HG03342 (cell line): Measurements from ENCODE around the gene ACOXL.
"Not testable (repeated sequence)": the region's sequence is repeated elsewhere in the genome, so short reads cannot be mapped to it uniquely, and the experiment has no call there.

Experiments used
- ATAC-seq: cut with Tn5 transposase; IDR thresholded peaks from one replicate; pipeline ENCODE4 v1.9.1; 2021; ENCODE audit warnings: mild to moderate bottlenecking, moderate library complexity; ENCODE audit not compliant: unreplicated experiment

The ACOXL gene

GRCh38 chr2:111031546-111032478 is 299.4 kb downstream of the ACOXL start:
- ATAC-seq, result no peak

GRCh38 chr2:111032721-111033429 is 300.5 kb downstream of the ACOXL start:
- no peak for ATAC-seq

GRCh38 chr2:111034146-111034545 is 301.8 kb downstream of the ACOXL start:
- no peak for ATAC-seq

GRCh38 chr2:111034606-111035005 is 302.2 kb downstream of the ACOXL start:
- no peak for ATAC-seq

- ATAC-seq, result no peak
Observed at GRCh38 chr2:111035830-111036441, 303.6 kb downstream of the ACOXL start.

- no peak for ATAC-seq
Observed at GRCh38 chr2:111037128-111037527, 304.8 kb downstream of the ACOXL start.

GRCh38 chr2:111039628-111040383 is 307.4 kb downstream of the ACOXL start:
- no peak for ATAC-seq

- no peak for ATAC-seq
Observed at GRCh38 chr2:111041398-111042202, 309.2 kb downstream of the ACOXL start.

GRCh38 chr2:111042261-111042660 is 309.9 kb downstream of the ACOXL start:
- ATAC-seq, result no peak

GRCh38 chr2:111042772-111043771 is 310.7 kb downstream of the ACOXL start:
- ATAC-seq, result no peak

GRCh38 chr2:111044066-111044465 is 311.7 kb downstream of the ACOXL start:
- ATAC-seq, result no peak

- not testable (repeated sequence) for ATAC-seq
Observed at GRCh38 chr2:111045236-111045635, 312.9 kb downstream of the ACOXL start.

- no peak for ATAC-seq
Observed at GRCh38 chr2:111045771-111046444, 313.5 kb downstream of the ACOXL start.

- no peak for ATAC-seq
Observed at GRCh38 chr2:111046670-111047069, 314.3 kb downstream of the ACOXL start.

GRCh38 chr2:111048856-111049768 is 316.7 kb downstream of the ACOXL start:
- ATAC-seq, result no peak

GRCh38 chr2:111049792-111050640 is 317.6 kb downstream of the ACOXL start:
- no peak for ATAC-seq
